Natural killer cell (primary cell): Measurements from ENCODE around the gene SLC28A2. TPM values are rescaled to one million over a fixed set of nuclear protein-coding genes. Genes with fewer than 3 reads are reported as not detected.

Source experiments
- ATAC-seq, 3 donors: fragments of 150-1000 bp in 2 of 3; fragments of 200-7000 bp in 1 of 3; cut with Tn5 transposase; 1 replicate in 1 of 3; 2 replicates in 2 of 3; pipeline ENCODE4 v1.10.0; 2021; ENCODE audit warnings: mild to moderate bottlenecking in 2 of 3, moderate library complexity in 2 of 3
- DNase-seq, 2 donors: peaks; one replicate each; pipeline versions ENCODE4 v3.0.0 to v3.0.0-alpha.2; 2013 to 2021; ENCODE audit warnings: mixed read lengths in 1 of 2
- H3K27ac ChIP-seq: one replicate; pipeline ENCODE4 v1.5.1; 2013; ENCODE audit warnings: mild to moderate bottlenecking, low read length
- H3K27me3 ChIP-seq: one replicate; pipeline ENCODE4 v1.6.1; 2013; ENCODE audit warnings: low read length; ENCODE audit not compliant: control insufficient read depth, insufficient read depth
- H3K36me3 ChIP-seq: one replicate; pipeline ENCODE4 v1.6.1; 2013; ENCODE audit warnings: low read length; ENCODE audit not compliant: control insufficient read depth, insufficient read depth
- H3K4me1 ChIP-seq: one replicate; pipeline ENCODE4 v1.6.1; 2013; ENCODE audit warnings: low read length; ENCODE audit not compliant: control insufficient read depth, insufficient read depth
- H3K4me3 ChIP-seq: one replicate; pipeline ENCODE4 v1.5.1; 2013; ENCODE audit warnings: low read length
- H3K9me3 ChIP-seq: one replicate; pipeline ENCODE4 v1.6.1; 2013; ENCODE audit warnings: low read length; ENCODE audit not compliant: control insufficient read depth, insufficient read depth
- H3K27ac Mint-ChIP-seq, 2 donors: one replicate each; pipeline ENCODE4 v1.8.0; 2022; ENCODE audit warnings: mild to moderate bottlenecking in 2 of 2, mixed read lengths in 2 of 2, moderate library complexity in 1 of 2
- H3K27me3 Mint-ChIP-seq, 2 donors: one replicate each; pipeline ENCODE4 v1.8.0; 2022; ENCODE audit warnings: low read depth in 2 of 2, mixed read lengths in 2 of 2
- H3K36me3 Mint-ChIP-seq: one replicate; pipeline ENCODE4 v1.8.0; 2022; ENCODE audit warnings: mixed read lengths
- H3K4me1 Mint-ChIP-seq, 2 donors: one replicate each; pipeline ENCODE4 v1.8.0; 2022; ENCODE audit warnings: mixed read lengths in 2 of 2
- H3K4me3 Mint-ChIP-seq: one replicate; pipeline ENCODE4 v1.8.0; 2022; ENCODE audit warnings: mild to moderate bottlenecking, moderate library complexity, mixed read lengths
- H3K9me3 Mint-ChIP-seq, 2 donors: one replicate each; pipeline ENCODE4 v1.8.0; 2022; ENCODE audit warnings: mixed read lengths in 2 of 2
- WGBS: methylation state at CpG from one replicate; pipeline ENCODE4 v1.1.7; 2013; ENCODE audit warnings: missing lambda C conversion rate; ENCODE audit not compliant: insufficient coverage; 5-methylcytosine and 5-hydroxymethylcytosine counted together
- intact Hi-C: fragments of 100-400 bp; cut with micrococcal nuclease; formaldehyde crosslinking; loops from one replicate; pipeline ENCODE4 v1.14.2; 2022
- total RNA-seq, 4 donors: library from RNA; stranded (reverse); fragments of 120-200 nt in 1 of 4; gene quantifications; one replicate each; pipeline versions ENCODE4 v1.2.3 to v1.2.4, GENCODE V29; 2013 to 2022
- TF ChIP-seq, protein P1 (sequence below): fragments of 200-600 bp; IDR thresholded peaks from one replicate; pipeline ENCODE4 v1.8.0; 2022; ENCODE audit warnings: antibody characterized with exemption

SLC28A2 gene
- total RNA-seq, 3 donors from 2014 or later (not counting 1 experiment from before 2014, with no cell fraction given): not detected

DNA sequence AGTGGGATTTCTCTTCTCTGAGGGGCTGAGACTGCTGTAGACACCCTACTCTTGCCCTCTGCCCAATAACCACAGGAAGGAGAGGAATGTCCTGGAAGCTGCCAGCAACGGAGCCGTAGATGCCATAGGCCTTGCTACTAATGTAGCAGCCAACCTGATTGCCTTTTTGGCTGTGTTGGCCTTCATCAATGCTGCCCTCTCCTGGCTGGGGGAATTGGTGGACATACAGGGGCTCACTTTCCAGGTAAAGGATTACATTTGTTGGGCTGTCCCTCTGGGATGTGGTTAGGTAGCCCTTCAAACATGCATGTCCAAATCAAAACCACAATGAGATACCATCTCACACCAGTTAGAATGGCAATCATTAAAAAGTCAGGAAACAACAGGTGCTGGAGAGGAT is 16.1 kb downstream of the SLC28A2 start:
- Mint-ChIP-seq H3K36me3 (no peaks in the 10 kb centered on the region), H3K4me3 (no peak overlapping the region), H3K4me1 (no peaks in the 10 kb centered on the region), H3K27ac (no peak overlapping the region), H3K27me3 (no peaks in the 10 kb centered on the region), H3K9me3 (no peaks in the 10 kb centered on the region)
- intact Hi-C loops: no loop called here
- WGBS: 91% methylated on average over 2 of the region's 2 CpGs
- no peak overlapping the region for H3K27ac ChIP-seq
- no peaks in the 10 kb centered on the region for H3K36me3 ChIP-seq
- TF ChIP-seq, protein P1, sequence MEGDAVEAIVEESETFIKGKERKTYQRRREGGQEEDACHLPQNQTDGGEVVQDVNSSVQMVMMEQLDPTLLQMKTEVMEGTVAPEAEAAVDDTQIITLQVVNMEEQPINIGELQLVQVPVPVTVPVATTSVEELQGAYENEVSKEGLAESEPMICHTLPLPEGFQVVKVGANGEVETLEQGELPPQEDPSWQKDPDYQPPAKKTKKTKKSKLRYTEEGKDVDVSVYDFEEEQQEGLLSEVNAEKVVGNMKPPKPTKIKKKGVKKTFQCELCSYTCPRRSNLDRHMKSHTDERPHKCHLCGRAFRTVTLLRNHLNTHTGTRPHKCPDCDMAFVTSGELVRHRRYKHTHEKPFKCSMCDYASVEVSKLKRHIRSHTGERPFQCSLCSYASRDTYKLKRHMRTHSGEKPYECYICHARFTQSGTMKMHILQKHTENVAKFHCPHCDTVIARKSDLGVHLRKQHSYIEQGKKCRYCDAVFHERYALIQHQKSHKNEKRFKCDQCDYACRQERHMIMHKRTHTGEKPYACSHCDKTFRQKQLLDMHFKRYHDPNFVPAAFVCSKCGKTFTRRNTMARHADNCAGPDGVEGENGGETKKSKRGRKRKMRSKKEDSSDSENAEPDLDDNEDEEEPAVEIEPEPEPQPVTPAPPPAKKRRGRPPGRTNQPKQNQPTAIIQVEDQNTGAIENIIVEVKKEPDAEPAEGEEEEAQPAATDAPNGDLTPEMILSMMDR: no peak
- no peak for ATAC-seq
- H3K4me3 ChIP-seq: no peak overlapping the region
- no peaks in the 10 kb centered on the region for H3K9me3 ChIP-seq
- H3K27me3 ChIP-seq: no peaks in the 10 kb centered on the region
- no peaks in the 10 kb centered on the region for H3K4me1 ChIP-seq
- DNase-seq: peak in 1 of 2 donors; percentile 47

DNA sequence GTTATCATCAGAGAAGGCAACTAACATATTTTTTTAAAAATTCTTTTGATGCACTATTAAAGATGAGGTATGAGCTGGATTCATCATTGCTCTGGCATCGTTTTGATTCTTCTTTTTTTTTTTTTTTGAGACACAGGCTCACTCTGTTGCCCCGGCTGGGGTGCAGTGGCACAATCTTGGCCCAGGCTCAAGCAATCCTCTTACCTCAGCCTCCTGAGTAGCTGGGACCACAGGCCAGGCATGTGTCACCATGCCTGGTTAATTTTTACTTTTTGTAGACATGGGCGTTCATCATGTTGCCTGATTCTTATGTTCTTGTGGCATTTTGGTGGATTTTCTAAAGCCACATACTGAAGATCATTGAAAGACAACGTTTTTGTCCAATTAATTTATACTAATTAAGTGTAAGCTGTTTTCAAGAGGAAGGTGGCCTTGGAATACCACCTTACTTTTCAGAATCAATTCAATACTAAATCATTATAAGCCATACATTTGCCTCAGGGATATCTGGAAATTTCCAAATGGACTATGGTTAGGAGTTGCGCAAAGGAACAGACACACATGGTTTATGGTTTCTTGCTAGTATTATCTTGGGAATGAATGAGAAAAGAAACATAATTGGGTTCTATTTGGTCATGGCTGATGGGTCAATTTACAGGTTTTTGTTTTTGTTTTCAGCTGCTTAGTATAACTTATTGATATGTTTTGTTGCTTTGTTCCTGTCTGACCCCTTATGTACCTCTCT is 22.8 kb downstream of the SLC28A2 start:
- no peaks in the 10 kb centered on the region for H3K9me3 ChIP-seq
- DNase-seq (no peak), ATAC-seq (no peak)
- peaks cover 14 to 19% of the 10 kb centered on the region in 2 donors for H3K4me1 Mint-ChIP-seq
- intact Hi-C loops: no loop called here
- H3K4me1 ChIP-seq: peaks cover 11% of the 10 kb centered on the region
- no peak overlapping the region for H3K4me3 ChIP-seq
- no peaks in the 10 kb centered on the region for H3K9me3 Mint-ChIP-seq
- no peak overlapping the region for H3K27ac Mint-ChIP-seq
- no peaks in the 10 kb centered on the region for H3K36me3 ChIP-seq
- TF ChIP-seq, protein P1: no peak
- no peak overlapping the region for H3K4me3 Mint-ChIP-seq
- no peaks in the 10 kb centered on the region for H3K36me3 Mint-ChIP-seq
- no peaks in the 10 kb centered on the region for H3K27me3 Mint-ChIP-seq
- H3K27me3 ChIP-seq: no peaks in the 10 kb centered on the region
- WGBS: 88% methylated on average over 3 of the region's 5 CpGs
- H3K27ac ChIP-seq: no peak overlapping the region

DNA sequence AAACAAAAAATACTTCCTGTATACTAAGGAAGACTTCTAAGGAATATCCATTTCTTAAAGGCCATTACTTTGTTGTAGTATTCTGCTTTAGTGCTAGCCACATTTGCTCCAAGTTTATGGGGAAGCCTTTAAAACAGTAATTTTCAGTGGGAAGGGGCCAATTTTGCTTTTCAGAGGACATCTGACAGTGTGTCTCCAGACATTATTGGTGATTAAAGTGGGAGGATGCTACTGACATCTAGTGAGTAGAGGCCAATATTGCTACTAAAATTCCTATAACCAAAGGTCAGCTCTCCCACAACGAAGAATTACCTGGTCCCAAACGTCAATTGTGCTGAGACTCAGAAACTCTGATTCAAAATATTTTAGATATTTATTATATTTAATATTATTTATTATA is 24.8 kb downstream of the SLC28A2 start:
- H3K9me3 ChIP-seq: no peaks in the 10 kb centered on the region
- H3K4me1 ChIP-seq: peaks cover 13% of the 10 kb centered on the region
- Mint-ChIP-seq H3K4me3 (no peak overlapping the region), H3K9me3 (no peaks in the 10 kb centered on the region), H3K27me3 (no peaks in the 10 kb centered on the region), H3K27ac (no peak overlapping the region), H3K4me1 (peaks cover 14 to 23% of the 10 kb centered on the region in 2 donors), H3K36me3 (no peaks in the 10 kb centered on the region)
- ATAC-seq (no peak), DNase-seq (peak in 1 of 2 donors; percentile 57)
- TF ChIP-seq, protein P1: no peak
- intact Hi-C loops: no loop called here
- H3K36me3 ChIP-seq: no peaks in the 10 kb centered on the region
- H3K27ac ChIP-seq: no peak overlapping the region
- no CpG with 5 or more reads among the region's 2 CpGs for WGBS
- no peak overlapping the region for H3K4me3 ChIP-seq
- no peaks in the 10 kb centered on the region for H3K27me3 ChIP-seq
